AG04450 (cell line): ENCODE measurements around the gene NANOS3. TPM values are rescaled to one million over a fixed set of nuclear protein-coding genes. Genes with fewer than 3 reads are reported as not detected.
"Not testable (repeated sequence)": the region's sequence is repeated elsewhere in the genome, so short reads cannot be mapped to it uniquely, and the experiment has no call there.

Experiments
- CTCF ChIA-PET: fragments of 300-600, 350-600 bp; formaldehyde crosslinking; extraction: SDS; loops from one replicate; lab custom pipeline; 2022; ENCODE audit warnings: antibody characterized with exemption, inconsistent platforms; lab: Charles Lee
- POLR2A ChIA-PET: fragments of 350-600 bp; formaldehyde crosslinking; extraction: SDS; loops from one replicate; lab custom pipeline; 2021; ENCODE audit warnings: antibody characterized with exemption, inconsistent platforms; lab: Yijun Ruan, JAX
- DNase-seq: peaks from one replicate; pipeline ENCODE4 v3.0.0-alpha.2; 2011; ENCODE audit warnings: low read depth, low spot score
- H3K27ac ChIP-seq: one replicate; pipeline ENCODE4 v1.5.1; 2012; ENCODE audit warnings: low read depth, low read length, control low read depth
- H3K27me3 ChIP-seq: one replicate; pipeline ENCODE4 v1.6.0; 2012; ENCODE audit warnings: low read length; ENCODE audit not compliant: control insufficient read depth, insufficient read depth
- H3K4me3 ChIP-seq: 2 replicates; pipeline ENCODE4 v1.5.1; 2011; ENCODE audit warnings: mild to moderate bottlenecking, low read depth, low read length, control low read depth
- H3K9me3 ChIP-seq: 2 replicates; pipeline ENCODE4 v1.5.1; 2012; ENCODE audit warnings: low read length; ENCODE audit not compliant: control insufficient read depth, insufficient read depth
- CTCF ChIP-seq: IDR thresholded peaks from 2 replicates; pipeline ENCODE4 v1.5.1; 2011; ENCODE audit warnings: low read depth, low read length, control low read depth, inconsistent platforms
- polyA plus RNA-seq: library from polyadenylated mRNA; depleted of rRNA; stranded (reverse); fragments of >200 nt; gene quantifications from 2 replicates; pipeline ENCODE4 v1.2.3, GENCODE V29; 2011

NANOS3 gene
- polyA plus RNA-seq, 1 experiment: 0.36 TPM

DNA sequence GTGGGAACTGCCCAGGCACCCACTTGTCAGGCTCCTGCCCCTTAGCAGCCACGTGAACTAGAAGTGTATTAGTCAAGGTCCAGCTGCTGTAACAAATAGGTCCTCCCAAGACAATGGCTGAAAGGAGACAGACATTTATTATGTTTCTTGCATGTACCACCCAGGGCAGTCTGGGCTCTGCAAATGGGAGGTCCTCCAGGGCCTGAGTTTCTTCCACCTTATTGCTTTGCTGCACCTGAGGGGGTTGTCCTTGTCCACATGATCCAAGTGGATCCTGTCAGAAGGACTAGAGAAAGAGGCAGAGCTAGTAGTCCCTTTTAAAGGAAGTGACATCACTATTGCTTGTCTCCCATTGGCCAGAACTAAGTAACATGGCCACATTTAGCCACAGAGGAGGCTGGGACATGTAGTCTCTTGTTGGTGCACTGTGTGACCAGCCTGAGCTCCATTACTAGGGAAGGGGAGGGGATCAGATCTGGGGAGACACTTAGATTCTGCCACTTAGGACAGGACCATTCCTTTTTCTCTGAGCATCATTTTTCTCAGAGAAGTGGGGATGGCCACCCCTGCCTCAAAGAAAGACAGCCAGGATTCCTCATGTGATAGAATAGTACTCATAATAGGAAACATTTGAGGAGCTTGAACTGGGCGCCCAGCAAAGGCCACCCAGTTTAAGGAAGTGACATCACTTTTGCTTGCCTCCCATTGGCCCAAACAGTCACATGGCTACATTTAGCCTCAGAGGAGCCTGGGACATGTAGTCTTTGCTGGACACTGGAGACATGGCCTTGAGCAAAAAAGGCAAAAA is 44.2 kb downstream of the NANOS3 start:
- ChIA-PET CTCF (interaction anchor here (0.6 to 1.8 kb wide), 3 partner anchors 40 to 154 kb away, joined by 3 to 4 read pairs (median 3); no protein-coding TSS in a partner anchor), POLR2A (interaction anchor here (1.1 kb wide), 1 partner anchor 17 kb away, joined by 4 read pairs; the partner anchor contains the start of gene PODNL1)
- Histone ChIP-seq H3K4me3 (no peak overlapping the region), H3K27me3 (no peaks in the 10 kb centered on the region), H3K9me3 (peaks cover 11% of the 10 kb centered on the region), H3K27ac (no peak overlapping the region)
- no peak for TF ChIP-seq CTCF
- no peak for DNase-seq

- POLR2A ChIA-PET, H3K27me3 ChIP-seq, H3K4me3 ChIP-seq, DNase-seq, H3K27ac ChIP-seq: not testable (repeated sequence)
- CTCF ChIA-PET: interaction anchor here (1.8 kb wide), 1 partner anchor 153 kb away, joined by 3 read pairs; no protein-coding TSS in a partner anchor
- peaks cover 11% of the 10 kb centered on the region for H3K9me3 ChIP-seq
Measured at GRCh38 chr19:13922118-13922517, 45.2 kb downstream of the NANOS3 start.

DNA sequence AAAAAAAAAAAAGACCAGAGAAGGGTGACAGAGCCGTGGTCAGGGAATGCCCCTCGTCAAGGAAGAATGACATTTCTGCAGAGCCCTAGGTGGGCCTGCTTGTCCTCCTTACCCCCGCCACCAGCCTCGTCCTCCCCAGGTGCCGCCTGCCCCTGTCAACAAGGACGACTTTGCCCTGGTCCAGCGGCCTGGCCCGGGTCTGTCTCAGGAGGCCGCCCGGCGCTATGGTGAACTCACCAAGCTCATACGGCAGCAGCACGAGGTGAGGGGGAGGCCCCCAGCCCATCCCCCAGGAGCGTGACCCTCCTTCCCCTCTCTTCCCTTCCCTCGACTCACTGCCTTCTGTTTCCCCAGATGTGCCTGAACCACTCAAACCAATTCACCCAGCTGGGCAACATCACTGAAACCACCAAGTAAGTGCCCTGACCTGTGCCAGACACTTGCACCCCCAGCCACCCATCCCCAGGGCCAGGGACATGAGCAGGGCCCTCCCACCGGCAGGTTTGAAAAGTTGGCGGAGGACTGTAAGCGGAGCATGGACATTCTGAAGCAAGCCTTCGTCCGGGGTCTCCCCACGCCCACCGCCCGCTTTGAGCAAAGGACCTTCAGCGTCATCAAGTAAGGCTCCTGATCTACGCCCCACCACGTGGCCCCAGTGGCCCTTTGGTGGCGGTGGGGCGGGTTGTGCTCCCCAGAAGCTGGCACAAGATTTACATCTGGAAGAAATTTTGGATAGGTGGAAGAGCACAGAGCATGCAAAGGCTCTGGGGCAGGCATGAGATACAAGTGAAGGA is 46.5 kb downstream of the NANOS3 start:
- Histone ChIP-seq H3K9me3 (peaks cover 11% of the 10 kb centered on the region), H3K27me3 (no peaks in the 10 kb centered on the region), H3K4me3 (no peak overlapping the region), H3K27ac (no peak overlapping the region)
- no peak for TF ChIP-seq CTCF
- CTCF ChIA-PET: no interaction called here
- POLR2A ChIA-PET: no interaction called here
- no peak for DNase-seq

DNA sequence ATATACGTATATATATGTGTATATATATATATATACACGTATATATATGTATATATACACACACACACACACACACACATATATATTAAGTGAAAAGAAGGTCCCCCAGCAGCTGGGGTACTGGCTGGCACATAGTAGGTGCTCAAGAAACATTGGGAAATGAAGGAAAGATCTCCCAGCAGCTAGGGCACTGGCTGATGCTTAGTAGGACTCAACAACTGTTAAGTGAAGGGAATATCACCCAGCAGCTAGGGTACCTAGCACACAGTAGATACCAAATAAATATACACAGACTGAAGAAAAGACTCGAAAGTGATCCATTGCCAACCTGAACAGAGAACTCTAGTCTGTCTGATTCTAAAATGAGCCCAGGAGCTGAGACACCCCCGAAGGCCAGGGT is 49.1 kb downstream of the NANOS3 start:
- TF ChIP-seq CTCF: no peak
- ChIA-PET CTCF (no interaction called here), POLR2A (no interaction called here)
- Histone ChIP-seq H3K27ac (no peak overlapping the region), H3K9me3 (peaks cover 4% of the 10 kb centered on the region), H3K27me3 (no peaks in the 10 kb centered on the region), H3K4me3 (no peak overlapping the region)
- DNase-seq: no peak

DNA sequence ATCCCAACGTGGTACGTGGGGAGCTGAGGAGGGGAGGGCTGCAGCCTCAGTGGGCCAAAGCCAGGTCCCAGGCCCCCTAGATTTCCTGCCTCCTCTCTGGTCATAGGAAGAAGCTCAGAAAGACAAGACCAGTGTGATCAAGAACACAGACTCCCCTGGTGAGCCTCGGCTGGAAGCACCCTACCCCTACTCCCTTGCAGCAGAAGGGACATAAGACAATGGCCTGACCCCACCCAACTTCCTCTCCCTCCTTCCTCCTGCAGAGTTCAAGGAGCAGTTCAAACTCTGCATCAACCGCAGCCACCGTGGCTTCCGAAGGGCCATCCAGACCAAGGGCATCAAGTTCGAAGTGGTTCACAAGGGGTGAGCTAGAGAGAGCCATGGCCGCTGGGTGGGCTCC is 49.8 kb downstream of the NANOS3 start:
- no peak for TF ChIP-seq CTCF
- no peak overlapping the region for H3K4me3 ChIP-seq
- H3K27me3 ChIP-seq: no peaks in the 10 kb centered on the region
- ChIA-PET POLR2A (no interaction called here), CTCF (no interaction called here)
- H3K9me3 ChIP-seq: no peaks in the 10 kb centered on the region; the same call in 1 of the 2 replicates
- H3K27ac ChIP-seq: no peak overlapping the region
- no peak for DNase-seq
